Measurements from ENCODE around the gene CNTN4.

The CNTN4 gene

DNA sequence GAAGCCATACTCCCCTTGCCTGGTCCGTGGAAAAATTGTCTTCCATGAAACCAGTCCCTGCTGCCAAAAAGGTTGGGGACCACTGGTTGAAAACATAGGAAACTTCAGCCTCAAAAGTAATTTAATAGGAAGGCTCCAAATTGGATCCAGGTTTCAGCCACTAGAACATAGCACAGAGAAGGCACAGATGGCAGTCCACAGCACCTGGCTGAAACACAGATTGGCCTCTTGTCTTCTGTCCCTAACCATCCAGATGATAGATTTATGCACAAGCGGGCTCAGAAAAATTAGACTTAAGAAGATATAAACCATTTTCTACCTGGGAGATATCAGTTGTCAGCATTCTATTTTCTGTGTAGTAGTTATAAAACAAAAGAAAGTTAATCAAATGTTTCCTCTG lies 397.1 kb downstream of the CNTN4 start:
- H3K4me3 ChIP-seq (ENCODE audit: control insufficient read depth, low read depth, low read length) = no peak overlapping the region
- no peak for DNase-seq (ENCODE audit: low read depth)
- TF ChIP-seq, protein P1, sequence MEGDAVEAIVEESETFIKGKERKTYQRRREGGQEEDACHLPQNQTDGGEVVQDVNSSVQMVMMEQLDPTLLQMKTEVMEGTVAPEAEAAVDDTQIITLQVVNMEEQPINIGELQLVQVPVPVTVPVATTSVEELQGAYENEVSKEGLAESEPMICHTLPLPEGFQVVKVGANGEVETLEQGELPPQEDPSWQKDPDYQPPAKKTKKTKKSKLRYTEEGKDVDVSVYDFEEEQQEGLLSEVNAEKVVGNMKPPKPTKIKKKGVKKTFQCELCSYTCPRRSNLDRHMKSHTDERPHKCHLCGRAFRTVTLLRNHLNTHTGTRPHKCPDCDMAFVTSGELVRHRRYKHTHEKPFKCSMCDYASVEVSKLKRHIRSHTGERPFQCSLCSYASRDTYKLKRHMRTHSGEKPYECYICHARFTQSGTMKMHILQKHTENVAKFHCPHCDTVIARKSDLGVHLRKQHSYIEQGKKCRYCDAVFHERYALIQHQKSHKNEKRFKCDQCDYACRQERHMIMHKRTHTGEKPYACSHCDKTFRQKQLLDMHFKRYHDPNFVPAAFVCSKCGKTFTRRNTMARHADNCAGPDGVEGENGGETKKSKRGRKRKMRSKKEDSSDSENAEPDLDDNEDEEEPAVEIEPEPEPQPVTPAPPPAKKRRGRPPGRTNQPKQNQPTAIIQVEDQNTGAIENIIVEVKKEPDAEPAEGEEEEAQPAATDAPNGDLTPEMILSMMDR (conservative IDR thresholded peaks at IDR 0.05; ENCODE audit: control insufficient read depth, insufficient read depth, low read depth, low read length) = no peak

DNA sequence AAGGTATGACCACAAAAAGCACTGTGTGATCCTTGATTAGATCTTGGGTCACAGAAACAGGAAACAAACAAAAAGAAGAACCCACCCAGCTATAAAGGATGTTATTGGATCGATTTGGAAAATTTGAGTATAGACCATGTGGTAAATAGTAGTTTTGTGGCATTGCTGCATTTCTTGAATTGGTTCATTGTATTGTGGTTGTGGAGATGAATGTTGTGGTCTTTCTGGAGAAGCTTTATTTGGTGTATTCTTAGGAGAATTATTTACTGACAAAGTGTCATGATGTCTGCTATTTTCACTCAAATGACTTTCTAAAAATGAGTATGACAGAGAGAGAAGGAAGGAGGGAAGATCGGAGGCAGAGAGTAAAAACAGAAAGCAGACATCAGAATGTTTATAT lies 406.2 kb downstream of the CNTN4 start:
- TF ChIP-seq, protein P1 (conservative IDR thresholded peaks at IDR 0.05; ENCODE audit: control insufficient read depth, insufficient read depth, low read depth, low read length) = no peak
- no peak for DNase-seq (ENCODE audit: low read depth)
- H3K4me3 ChIP-seq (ENCODE audit: control insufficient read depth, low read depth, low read length) = no peak overlapping the region

DNA sequence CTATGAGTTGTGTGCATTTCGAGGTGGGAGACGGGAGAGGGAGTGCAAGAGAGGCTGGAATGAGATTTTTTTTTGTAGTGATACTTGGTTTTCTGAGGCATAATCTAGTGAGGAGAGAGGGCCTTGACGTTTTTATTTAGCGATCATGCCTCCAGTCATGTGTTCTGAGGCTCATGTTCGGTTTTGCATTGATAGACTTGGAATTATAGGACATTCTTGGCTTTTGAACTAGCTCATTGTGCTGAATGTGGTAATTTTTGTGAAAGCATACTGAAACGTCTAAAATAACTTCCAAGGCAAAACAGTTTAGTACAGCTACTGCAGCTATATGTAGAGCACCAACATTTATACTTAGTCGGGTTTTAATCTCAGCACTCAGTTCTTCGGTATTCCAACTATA lies 408.1 kb downstream of the CNTN4 start:
- DNase-seq (ENCODE audit: low read depth) = no peak
- no peak overlapping the region for H3K4me3 ChIP-seq (ENCODE audit: control insufficient read depth, low read depth, low read length)
- TF ChIP-seq, protein P1 (conservative IDR thresholded peaks at IDR 0.05; ENCODE audit: control insufficient read depth, insufficient read depth, low read depth, low read length) = no peak

DNA sequence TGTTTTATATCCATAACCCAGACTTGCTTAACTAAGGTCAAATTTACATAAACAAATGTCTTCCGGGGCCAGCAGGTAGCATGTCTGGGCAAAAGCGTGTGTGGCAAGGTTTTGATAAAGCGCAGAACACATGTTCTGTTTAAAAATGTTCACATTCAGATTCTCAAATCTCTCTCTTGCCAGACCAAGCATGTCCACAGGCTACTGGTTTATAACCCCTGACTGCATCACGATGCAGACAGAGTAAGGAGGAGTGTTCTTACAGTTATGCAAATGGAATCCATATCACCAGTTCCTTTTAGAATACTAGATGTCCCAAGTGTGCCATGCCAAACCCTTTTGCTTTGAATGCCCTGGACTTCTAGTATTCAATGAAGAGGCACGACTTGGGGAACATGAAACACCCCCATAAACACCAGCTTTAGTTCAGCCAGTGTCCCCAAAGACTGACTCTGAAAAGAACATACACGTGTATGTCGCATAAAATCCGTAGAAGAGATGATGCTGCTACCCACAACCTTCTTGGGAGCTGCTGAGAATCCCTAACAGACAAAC lies 412.0 kb downstream of the CNTN4 start:
- TF ChIP-seq, protein P1 (conservative IDR thresholded peaks at IDR 0.05; ENCODE audit: control insufficient read depth, insufficient read depth, low read depth, low read length) = no peak
- H3K4me3 ChIP-seq (ENCODE audit: control insufficient read depth, low read depth, low read length) = no peak overlapping the region
- DNase-seq (ENCODE audit: low read depth) = no peak

DNA sequence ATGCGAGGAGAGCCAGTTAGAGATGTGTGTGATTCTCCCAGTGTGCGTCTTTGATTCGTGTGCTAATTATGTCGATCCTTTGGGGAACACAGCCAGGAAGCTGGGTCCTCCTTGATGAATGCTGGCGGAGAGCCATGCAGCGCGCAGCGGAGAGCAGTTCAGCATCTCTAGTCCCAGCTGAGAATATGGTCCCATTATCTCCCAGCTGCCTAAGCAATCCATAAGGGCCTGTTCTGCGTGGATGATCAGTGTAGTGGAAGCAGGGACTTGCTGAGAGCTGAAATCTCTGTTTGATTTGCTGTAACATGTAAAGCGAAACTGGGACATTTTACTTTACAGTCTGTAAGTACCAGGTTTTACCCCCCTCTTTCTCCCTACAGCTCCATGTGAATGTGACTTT lies 412.7 kb downstream of the CNTN4 start:
- no peak overlapping the region for H3K4me3 ChIP-seq (ENCODE audit: control insufficient read depth, low read depth, low read length)
- TF ChIP-seq, protein P1 (conservative IDR thresholded peaks at IDR 0.05; ENCODE audit: control insufficient read depth, insufficient read depth, low read depth, low read length) = no peak
- DNase-seq (ENCODE audit: low read depth) = no peak

DNA sequence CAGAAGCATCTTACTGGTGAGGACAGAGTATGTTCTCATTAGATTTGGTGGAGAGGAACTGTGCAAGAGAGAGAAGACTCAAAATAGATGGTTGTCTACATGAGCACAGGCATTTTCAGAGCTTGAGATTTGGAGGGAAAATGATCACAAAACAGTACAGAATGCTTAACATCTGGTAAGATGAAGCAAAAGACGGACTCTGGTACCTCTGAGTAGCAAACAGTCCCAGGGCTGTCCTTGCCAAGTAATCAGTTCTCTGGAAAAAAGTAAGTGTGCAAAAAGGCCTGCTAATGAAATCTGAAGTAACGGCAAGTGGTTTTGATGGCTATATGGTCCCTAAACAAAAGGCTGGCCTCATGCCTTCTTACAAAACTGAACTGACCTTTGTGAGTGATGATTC lies 414.2 kb downstream of the CNTN4 start:
- TF ChIP-seq, protein P1 (conservative IDR thresholded peaks at IDR 0.05; ENCODE audit: control insufficient read depth, insufficient read depth, low read depth, low read length) = no peak
- H3K4me3 ChIP-seq (ENCODE audit: control insufficient read depth, low read depth, low read length) = no peak overlapping the region
- no peak for DNase-seq (ENCODE audit: low read depth)

DNA sequence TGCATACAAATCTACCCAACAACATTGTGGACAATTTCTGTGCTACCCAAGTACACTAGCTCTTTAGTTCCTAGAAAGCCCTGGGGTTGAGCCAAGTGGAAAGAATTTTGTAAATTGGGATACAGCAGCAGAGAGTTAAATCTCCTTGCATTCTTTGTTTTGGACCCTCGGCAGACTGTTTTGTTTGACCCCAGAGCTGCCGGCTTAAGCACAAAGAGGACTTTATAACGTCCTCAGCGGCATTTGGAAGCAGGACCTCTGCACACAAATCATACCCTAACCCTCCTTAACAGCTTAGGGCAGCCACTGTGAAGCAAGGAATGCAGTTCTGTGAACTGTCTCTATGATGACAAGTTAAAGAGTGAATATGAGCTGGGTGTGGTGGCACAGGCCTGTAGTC lies 415.3 kb downstream of the CNTN4 start:
- DNase-seq (ENCODE audit: low read depth) = no peak
- H3K4me3 ChIP-seq (ENCODE audit: control insufficient read depth, low read depth, low read length) = no peak overlapping the region
- TF ChIP-seq, protein P1 (conservative IDR thresholded peaks at IDR 0.05; ENCODE audit: control insufficient read depth, insufficient read depth, low read depth, low read length) = no peak
